Fibroblast of upper back skin (primary cell): ENCODE results near the gene CDC14A.
"Not testable (repeated sequence)": the region's sequence is repeated elsewhere in the genome, so short reads cannot be mapped to it uniquely, and the experiment has no call there.

ENCODE experiments used
- DNase-seq: peaks from one replicate; pipeline ENCODE4 v3.0.0-alpha.2; 2013

Gene CDC14A

DNA sequence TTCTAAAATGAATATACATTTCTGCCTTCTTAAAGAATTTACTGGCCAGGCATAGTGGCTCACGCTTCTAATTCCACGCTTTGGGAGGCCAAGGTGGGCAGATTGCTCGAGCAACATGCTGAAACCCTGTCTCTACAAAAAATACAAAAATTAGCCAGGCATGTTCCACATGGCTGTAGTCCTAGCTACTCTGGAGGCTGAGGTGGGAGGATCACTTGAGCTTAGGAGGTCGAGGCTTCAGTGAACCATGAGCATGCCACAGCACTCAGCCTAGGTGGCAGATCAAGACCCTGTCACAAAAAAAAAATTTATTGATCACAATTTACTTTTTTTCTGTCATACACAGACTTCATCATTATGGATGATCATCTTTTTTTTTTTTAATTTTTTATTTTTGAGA, 11.5 kb downstream of the CDC14A start:
- no peak for DNase-seq

DNA sequence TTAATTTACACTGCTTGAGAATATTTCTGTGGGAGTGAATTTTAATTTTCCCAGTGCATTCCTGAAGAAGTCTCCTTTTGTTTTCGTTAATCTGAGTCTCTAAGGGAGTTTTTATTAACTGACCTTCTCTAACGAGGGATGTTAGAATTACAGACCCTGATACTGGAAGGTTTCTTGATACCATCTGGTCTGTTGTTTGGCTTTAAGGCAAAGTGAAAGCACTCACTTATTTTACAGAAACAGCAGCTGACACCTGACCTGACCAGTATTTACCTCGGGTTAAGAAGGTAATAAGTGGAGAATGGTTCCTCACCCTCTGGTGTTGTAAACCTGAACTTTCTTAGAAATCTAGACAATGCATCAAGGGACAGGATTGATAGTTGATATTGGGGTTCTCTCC, 12.4 kb downstream of the CDC14A start:
- DNase-seq: no peak

DNA sequence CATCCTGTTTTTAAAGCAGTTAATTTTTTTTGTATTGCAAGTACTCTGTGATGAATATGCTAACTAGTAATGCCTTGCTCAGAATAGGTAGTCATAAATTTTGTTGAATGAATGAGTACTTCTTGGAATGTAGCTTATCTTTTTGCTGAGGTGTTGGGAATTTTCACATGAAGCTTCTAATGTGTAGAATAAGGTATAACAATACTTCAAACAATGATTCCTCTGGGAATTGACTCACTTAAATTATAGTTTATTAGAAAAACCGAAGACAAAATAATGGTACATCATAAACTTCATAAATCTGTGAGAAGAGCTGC, 13.9 kb downstream of the CDC14A start:
- DNase-seq: no peak

DNA sequence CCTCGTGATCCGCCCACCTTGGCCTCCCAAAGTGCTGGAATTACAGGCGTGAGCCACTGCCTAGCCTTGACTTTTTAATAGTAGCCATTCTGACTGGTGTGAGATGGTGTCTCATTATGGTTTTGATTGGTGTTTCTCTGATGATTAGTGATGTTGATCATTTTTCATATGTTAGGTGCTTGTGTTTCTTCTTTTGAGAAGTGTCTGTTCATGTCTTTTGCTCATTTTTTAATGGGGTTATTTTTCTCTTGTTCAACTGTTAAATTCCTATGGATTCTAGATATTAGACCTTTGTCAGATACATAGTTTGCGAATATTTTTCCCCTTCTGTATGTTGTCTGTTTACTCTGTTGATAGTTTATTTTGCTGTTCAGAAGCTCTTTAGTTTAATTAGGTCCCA, 17.0 kb downstream of the CDC14A start:
- not testable (repeated sequence) for DNase-seq

DNA sequence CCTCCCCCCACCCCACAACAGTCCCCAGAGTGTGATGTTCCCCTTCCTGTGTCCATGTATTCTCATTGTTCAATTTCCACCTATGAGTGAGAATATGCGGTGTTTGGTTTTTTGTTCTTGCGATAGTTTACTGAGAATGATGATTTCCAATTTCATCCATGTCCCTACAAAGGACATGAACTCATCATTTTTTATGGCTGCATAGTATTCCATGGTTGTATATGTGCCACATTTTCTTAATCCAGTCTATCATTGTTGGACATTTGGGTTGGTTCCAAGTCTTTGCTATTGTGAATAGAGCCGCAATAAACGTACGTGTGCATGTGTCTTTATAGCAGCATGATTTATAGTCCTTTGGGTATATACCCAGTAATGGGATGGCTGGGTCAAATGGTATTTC, 21.6 kb downstream of the CDC14A start:
- DNase-seq: not testable (repeated sequence)

DNA sequence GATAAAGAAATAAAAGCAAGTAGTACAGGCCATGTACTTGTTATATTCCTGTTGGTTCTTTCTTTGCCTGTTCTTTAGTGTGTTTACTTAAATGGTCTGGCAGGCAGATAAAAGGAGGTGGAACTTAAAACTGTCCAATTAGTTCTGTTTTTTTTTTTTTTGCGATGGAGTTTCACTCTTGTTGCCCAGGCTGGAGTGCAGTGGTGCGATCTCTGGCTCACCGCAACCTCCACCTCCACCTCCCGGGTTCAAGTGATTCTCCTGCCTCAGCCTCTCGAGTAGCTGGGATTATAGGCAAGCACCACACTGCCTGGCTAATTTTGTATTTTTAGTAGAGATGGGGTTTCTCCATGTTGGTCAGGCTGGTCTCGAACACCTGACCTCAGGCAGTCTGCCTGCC, 24.6 kb downstream of the CDC14A start:
- not testable (repeated sequence) for DNase-seq

DNA sequence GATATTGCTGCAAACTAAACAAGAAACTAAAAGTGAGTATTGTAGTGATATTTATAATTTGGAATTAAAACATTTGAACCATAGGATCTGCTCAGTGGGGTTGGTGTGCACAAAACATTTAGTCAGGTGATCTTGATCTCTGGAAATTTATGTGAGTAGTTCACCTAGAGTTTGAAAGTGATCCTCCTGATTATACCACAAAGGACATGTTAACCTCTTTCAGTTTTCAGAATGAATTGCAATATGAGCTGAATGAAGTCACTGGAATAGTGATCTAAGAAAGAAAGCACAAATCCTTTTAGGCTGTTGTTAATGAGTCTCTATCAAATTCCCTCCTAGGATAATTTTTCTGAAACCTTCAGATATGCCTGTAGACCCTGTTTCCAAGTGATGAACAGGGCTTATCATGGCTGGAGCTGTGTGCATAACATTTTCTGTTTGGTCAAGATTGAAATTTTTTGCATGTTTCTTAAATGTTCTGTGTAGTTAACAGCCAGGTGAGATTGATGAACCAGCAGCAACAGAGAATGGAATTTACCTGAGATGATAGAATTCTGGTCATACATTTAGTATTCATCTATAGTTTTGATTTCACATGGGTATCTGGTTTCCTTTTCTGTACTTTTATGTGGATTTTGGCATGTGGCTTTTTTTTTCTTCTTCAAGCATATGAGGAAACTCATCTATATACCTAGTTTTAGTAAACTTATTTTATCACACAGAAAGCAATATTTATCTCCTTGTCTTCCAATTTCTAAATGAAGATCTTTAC, 25.5 kb downstream of the CDC14A start:
- no peak for DNase-seq

DNA sequence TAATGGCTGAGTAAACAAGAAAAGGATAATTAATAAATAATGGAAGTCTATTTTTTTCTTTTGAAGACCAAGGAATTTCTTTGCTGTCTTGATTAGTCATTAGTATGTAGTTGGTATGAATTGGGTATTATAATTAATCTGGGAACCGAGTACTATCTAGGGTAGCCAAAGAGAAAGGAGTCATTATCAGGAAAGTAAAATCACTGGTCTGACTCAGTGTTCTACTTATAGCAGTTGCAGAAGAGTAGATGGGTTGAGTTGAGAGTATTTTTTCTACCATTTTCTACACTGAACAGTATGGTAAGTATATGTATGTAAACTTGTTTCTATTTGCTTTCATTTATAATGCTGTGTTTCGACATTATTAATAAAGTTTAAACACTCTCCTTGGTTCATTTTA, 26.6 kb downstream of the CDC14A start:
- no peak for DNase-seq

DNA sequence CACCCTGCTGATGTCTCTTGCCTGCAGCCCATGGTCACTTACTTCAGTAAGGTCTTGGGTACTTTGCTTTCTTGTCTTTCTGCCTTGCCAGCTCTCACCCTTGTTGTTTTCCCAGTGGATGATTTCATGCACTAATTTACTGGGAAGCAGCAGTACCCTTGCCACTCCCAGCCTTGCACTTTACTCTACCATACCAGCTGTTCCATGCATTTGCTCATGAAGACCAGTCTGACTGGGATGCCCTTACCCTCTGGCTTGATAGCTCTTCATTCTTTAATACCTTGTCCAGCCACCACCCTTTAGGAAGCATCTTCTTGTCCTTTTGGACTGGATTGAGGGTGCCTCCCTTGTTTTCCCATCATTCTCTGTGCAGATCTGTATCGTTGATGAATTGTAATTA, 28.3 kb downstream of the CDC14A start:
- no peak for DNase-seq

DNA sequence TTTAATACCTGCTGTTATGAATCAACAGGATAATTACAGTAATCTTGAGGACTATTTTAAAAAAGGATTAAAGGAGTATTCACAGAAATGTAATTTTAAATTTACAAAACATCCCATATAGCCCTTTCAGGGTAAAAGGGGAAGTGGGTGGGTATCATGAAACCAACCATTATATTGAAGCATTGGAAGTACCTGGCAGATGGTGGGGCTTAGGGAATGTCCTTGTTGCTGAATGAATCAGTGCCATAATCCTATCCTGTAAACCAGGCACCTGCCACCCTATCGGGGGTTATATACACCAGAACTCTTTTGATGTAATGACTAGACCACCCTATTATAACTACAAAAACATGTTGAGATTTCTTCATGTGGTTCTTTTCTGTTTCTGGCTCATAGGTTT, 30.4 kb downstream of the CDC14A start:
- DNase-seq: no peak

DNA sequence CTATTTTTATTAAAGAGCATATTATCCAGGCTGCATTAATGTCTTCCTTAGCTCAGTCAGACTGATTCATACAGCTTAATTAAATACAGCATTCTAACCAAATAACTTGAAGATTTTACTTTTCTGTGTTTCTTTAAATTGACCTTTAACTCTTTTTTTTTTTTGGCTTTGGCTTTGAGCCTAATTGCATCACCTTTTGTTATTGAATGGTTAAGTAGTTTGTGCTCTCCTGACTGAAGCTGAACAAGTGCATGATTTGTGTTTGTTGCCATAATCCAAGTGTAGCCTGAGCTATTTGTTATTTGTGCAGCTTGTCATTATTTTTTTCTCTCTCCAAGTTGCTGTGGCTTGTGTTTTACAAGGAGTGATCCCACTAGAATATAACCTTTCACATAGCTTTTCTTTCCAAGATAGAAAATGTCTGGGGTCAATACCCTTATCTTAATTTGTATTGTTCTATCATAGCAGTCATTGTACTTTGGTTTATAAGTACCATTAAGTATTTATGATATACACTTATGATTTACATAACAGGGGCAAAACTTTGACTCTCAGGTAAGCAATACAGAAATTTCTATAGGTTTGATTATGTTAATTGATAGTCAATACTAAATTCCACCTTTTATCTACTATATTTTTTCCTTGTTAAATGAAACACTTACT, 31.6 kb downstream of the CDC14A start:
- DNase-seq: no peak

DNA sequence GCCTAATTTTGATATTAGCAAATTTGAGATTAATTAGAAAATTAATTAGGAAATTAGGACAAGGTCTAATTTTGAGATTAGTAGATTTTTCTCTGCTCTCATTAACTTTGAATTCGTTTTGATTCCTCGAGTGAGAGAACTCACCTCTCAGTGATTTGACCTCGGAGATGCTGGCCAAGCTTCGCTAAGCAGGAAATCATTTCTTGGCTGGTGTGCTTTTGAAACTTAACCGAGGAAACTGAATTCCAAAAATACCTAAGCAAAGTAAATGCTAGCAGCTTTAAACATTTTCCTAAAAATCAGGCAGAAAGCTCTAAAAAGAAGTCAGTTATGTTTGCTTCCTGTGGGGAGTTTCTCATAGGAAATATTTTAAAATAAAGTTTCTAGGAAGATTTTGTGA, 34.9 kb downstream of the CDC14A start:
- peak; percentile 46 for DNase-seq

DNA sequence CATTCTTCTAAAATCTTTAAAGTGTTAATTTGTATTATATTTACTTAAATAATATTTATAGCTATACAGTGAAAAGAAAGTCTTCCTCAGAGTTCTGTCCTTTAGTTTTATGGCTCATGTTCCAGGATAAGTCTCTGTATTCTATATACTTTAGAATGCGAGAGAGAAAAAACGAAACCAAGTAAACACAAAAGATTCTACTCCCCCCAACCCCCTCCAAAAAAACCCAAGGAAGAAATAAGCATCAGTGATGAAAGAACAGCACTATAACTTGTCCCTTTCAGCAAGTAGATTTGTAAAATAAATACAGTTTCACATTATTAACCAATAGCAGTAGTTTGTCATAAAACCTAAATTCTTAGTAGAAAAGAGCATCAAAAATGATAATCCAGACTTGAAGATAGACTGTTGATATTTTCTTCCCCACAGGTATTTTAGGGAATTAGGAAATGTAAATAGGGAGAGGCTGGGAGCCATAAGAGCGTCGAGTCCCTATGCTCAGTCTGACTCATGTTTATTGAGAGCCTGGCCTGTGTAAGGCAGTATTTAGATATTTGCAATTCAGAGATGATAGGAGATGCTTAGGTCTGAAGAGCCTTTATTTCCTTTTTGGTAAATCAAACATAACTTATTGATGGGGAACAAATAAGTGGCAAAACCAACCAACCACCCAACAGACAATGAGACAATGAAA, 35.5 kb downstream of the CDC14A start:
- peak; percentile 10 for DNase-seq

DNA sequence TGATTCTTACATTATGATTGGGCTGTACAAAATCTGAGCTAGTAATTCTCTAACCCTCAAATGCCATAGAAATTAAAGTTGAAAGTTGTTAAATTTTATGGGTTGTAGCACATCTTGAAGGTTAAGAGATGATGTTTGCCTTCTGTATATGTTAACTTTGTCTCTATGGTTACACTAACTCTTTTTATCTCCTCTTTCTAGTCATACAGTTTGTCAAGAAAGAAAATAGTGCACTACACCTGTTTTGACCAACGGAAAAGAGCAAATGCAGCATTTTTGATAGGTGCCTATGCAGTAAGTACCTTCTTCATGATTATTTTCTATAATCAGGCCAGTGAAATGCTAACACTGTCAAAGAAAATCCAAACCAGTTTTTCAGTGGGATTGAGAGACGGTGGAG, 38.2 kb downstream of the CDC14A start:
- no peak for DNase-seq

DNA sequence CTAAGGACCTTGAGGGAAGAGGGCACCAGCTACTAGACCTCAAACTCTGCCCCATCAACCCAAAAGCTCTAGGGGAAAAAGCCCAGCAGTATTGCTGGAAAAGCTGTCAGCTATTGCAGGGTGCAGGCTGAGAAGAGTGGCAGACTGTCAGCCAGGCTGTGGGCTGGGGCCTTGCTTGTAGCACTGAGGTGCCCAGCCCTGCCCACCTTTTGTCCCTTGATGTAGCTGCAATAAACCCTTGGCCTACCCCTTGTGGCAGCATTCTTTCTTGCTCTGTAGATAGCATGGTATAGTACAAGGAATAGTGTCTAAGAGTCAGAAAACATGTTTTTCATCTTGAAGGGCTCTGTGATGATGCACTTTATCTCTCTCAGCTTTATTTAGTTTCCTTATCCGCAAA, 39.4 kb downstream of the CDC14A start:
- no peak for DNase-seq

DNA sequence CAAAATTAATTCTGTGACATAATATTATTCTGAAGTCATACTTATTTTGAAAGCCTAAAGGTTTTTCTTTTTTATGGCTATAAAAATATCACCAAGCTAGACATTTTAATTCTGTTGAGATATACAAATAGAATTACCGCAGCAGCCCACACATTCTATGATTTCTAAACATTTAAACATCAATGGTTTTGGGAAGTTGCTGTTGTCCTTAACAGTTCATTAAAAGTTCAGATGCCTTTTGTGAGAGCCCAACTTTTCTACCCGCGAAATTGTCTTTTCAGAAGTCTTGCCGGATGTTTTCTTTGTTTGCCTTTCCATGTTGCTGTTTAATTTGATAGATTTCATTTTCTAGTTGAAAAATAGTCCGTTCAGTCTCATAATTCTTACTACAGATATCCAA, 40.5 kb downstream of the CDC14A start:
- DNase-seq: no peak

DNA sequence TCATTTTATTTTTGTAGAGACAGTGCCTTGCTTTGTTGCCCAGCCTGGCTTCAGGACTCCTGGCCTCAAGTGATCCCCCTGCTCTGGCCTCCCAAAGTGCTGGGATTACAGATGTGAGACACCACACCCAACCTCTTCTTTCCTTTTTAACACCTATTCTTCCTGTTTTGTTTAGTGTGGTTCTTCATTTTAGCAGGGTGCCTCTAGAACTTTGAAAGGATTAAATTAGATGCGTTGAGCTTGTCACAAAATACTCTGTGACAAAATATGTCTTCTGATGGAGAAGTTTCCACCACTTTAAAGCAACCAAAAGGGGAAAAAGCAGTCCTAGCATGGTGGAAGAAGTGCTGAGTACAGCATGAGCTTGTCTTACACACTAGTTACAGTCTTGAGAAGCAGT, 42.0 kb downstream of the CDC14A start:
- DNase-seq: no peak

DNA sequence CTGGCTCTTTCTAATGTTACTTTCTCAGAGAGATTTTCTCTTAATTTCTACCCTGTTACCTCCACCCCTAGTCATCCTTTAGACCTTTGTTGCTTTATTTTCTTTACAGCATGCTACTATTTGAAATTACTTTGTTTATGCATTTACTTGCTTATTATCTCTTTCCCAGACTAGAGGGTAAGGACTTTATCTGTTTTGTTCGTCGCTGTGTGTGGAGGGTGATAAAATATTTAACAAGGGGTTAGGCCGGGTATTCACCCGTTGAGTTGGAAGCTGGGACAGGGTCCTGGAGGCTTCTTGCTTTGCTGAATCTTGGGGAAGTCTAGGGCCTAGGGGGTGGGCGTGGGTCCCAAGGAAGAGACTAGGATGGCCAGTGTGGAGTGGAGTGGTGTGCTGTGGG, 43.6 kb downstream of the CDC14A start:
- no peak for DNase-seq

DNA sequence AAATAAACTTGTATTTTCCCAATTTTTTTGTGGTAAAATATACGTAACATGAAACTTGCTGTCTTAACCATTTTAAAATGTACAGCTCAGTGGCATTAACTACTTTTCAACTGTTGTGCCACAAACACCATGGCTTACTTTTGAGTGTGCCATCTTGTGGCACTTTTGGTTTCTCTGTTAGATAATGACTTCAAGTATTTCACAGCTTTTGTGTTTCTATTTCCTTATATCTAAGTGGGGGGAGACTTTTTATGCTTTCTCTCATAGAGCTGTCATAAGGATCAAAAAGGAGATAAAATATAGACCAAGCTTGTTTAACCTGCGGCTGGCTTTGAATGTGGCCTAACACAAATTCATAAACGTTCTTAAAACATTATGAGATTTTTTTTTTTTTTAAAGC, 44.3 kb downstream of the CDC14A start:
- DNase-seq: no peak

DNA sequence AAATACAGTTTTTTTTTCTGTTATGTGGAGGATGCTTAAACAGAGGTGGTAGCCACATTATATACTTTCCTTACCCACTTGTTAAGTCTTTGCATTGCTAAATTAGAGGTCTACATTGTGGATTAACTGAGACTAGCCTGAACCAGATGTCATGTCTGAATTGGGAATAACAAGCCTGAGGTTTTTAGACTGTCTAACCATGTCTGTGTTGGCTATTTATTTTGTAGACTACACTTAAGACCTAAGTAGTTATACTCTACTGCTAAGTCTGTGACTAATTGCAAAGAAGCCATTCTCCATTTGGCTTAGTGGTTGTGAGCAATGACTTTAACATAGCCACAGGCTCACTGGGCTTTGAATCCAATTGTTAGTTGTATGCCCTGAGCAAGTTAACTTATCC, 45.4 kb downstream of the CDC14A start:
- no peak for DNase-seq

DNA sequence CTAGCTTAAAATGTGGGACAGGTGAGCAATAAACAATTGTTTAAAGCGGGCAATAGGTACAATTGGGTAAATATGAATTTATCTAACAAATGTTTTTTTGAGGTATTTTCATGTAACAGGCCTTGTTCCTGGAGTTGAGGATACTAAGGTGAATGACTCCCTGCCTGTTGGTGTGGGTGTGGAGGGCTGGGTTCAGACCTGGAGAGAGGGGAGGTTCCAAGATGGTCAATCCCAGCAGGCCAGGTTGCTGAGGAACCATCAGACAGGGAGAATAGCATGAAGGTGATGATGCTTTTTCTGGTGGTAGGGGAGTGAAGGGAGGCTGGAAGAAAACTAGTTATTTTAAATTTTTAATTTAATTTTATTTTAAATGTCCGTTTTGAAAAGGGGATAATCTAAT, 46.3 kb downstream of the CDC14A start:
- DNase-seq: no peak

DNA sequence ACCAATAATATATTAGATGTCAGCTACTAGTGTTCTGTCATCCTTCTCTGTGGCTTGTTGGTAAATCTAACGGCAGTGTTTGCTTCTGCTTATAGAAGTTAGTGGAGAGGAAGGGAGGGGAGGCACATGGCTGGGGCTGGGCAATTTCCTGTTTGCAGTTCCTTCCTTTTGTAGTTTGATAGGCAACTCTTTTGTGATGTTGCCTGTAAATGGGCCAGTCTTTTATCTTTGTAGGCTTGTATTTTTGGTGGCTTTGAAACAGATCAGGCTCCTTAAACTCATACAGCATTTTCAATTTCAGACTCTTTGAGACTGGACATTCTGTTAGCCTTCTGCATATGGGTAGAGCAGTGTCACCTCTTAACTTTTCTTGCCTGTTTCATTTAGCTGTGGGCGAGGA, 48.1 kb downstream of the CDC14A start:
- no peak for DNase-seq

DNA sequence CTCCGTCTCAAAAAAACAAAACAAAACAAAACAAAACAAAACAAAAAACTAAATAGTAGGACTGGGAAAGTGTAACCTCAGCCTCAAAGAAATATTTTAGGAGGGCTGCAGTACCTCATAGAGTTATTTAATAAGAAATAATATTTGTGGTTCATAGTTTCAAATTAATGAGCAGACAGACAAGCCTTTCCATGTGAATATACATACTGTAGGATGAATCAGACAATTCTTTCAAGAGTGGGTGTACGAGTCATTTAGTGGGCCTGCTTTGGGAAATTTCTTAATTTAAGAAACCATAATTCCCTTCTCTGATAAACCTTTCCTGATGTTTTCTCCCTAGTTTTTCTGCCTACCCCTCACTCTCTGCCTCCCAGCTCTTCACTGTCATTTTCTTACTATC, 52.5 kb downstream of the CDC14A start:
- peak; percentile 43 for DNase-seq

DNA sequence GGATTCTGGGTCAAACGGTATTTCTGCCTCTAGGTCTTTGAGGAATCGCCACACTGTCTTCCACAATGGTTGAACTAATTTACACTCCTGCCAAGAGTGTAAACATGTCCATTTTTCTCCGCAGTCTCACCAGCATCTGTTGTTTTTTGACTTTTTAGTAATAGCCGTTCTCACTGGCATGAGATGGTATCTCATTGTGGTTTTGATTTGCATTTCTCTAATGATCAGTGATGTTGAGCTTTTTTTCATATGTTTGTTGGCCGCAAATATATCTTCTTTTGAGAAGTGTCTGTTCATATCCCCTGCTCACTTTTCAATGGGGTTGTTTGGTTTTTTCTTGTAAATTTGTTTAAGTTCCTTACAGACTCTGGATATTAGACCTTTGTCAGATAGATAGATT, 53.6 kb downstream of the CDC14A start:
- not testable (repeated sequence) for DNase-seq
